ENCODE data around the gene TEKT3. TPM values are rescaled to one million over a fixed set of nuclear protein-coding genes. Genes with fewer than 3 reads are reported as not detected.

TEKT3 gene
- total RNA-seq, 2 experiments from 2014 or later: not detected

DNA sequence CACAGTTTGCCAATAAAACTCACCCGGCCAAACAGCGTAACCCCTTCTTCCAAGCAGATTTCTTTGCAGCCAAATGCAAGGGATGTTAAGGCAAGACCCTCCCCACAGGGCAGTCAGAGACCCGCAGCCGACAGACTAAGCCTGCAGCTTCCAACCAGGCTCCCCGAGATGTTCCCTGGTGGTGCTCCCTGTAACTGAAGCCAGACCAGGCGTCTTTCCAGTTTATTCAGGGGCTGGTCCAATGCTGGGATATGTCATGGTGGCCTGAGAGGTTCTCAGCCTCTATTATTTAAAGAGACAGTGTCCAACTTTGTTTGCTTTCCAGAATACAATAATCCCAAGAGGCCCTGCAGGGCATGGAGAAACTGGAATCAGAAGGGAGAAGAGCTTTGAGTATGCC, 76.3 kb downstream of the TEKT3 start, which contains the start of gene PMP22:
PMP22 (minus strand) TSS at position 196 of the 400 bp plus-strand sequence. CDS start 4,599 bp downstream, outside the sequence.
- Histone ChIP-seq H3K9me3 (ENCODE audit: low read length) (no peaks in the 10 kb centered on the region), H3K27ac (ENCODE audit: low read depth, low read length, poor library complexity, severe bottlenecking) (no peak within 1 kb of the TSS), H3K36me3 (ENCODE audit: insufficient read depth, low read length) (no peaks in the 10 kb centered on the region), H3K9me2 (ENCODE audit: insufficient read depth, low read length) (no peaks in the 10 kb centered on the region), H2AFZ (ENCODE audit: low read length) (no peak within 1 kb of the TSS), H3K79me2 (ENCODE audit: insufficient read depth, low read depth, low read length) (no peaks in the 10 kb centered on the region), H3K4me2 (ENCODE audit: low read length) (no peak within 1 kb of the TSS), H3K4me3 (ENCODE audit: low read depth, low read length, poor library complexity, severe bottlenecking) (no peak within 1 kb of the TSS), H4K20me1 (ENCODE audit: insufficient read depth, low read length) (no peaks in the 10 kb centered on the region), H3K4me1 (ENCODE audit: insufficient read depth, low read length, poor library complexity, severe bottlenecking) (no peaks in the 10 kb centered on the region)
- BruUV-seq (replicated peaks): no TSS peak
- TF ChIP-seq, protein P1, sequence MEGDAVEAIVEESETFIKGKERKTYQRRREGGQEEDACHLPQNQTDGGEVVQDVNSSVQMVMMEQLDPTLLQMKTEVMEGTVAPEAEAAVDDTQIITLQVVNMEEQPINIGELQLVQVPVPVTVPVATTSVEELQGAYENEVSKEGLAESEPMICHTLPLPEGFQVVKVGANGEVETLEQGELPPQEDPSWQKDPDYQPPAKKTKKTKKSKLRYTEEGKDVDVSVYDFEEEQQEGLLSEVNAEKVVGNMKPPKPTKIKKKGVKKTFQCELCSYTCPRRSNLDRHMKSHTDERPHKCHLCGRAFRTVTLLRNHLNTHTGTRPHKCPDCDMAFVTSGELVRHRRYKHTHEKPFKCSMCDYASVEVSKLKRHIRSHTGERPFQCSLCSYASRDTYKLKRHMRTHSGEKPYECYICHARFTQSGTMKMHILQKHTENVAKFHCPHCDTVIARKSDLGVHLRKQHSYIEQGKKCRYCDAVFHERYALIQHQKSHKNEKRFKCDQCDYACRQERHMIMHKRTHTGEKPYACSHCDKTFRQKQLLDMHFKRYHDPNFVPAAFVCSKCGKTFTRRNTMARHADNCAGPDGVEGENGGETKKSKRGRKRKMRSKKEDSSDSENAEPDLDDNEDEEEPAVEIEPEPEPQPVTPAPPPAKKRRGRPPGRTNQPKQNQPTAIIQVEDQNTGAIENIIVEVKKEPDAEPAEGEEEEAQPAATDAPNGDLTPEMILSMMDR (conservative IDR thresholded peaks at IDR 0.05; ENCODE audit: low read length): no peak
- TF ChIP-seq EZH2phosphoT487 (IDR thresholded peaks at IDR 0.05; ENCODE audit: borderline replicate concordance, low read depth, low read length): no peak
- no peak for DNase-seq (ENCODE audit: low spot score)
- intact Hi-C loops (cut with micrococcal nuclease; ENCODE audit: unreplicated experiment): no loop called here
- ChIA-PET POLR2A (no interaction called here), CTCF (ENCODE audit: unreplicated experiment) (no interaction called here)

DNA sequence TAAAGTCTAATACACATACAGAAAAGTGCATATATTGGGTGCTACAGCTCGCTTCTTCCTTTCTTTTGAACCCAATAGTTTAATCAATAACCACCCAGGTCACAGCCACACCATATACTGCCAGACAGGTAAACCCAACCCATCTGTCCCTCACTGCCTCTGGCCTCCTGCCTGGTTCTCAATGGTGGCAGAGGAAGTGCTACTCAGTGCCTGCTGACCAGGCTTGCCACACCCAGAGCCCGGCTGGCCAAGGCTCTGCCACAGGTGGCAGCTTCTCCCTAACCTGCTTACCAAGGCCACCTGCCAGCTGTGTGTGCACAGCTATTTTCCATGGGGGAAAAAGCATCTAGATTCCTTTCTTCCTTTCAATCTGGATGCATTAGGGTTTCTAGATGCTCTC, 76.9 kb downstream of the TEKT3 start:
- TF ChIP-seq, protein P1 (conservative IDR thresholded peaks at IDR 0.05; ENCODE audit: low read length): no peak
- Histone ChIP-seq H3K4me2 (ENCODE audit: low read length) (no peak overlapping the region), H3K4me3 (ENCODE audit: low read depth, low read length, poor library complexity, severe bottlenecking) (no peak overlapping the region), H3K79me2 (ENCODE audit: insufficient read depth, low read depth, low read length) (no peaks in the 10 kb centered on the region), H3K4me1 (ENCODE audit: insufficient read depth, low read length, poor library complexity, severe bottlenecking) (no peaks in the 10 kb centered on the region), H3K36me3 (ENCODE audit: insufficient read depth, low read length) (no peaks in the 10 kb centered on the region), H2AFZ (ENCODE audit: low read length) (no peak overlapping the region), H3K9me2 (ENCODE audit: insufficient read depth, low read length) (no peaks in the 10 kb centered on the region), H3K27ac (ENCODE audit: low read depth, low read length, poor library complexity, severe bottlenecking) (no peak overlapping the region), H4K20me1 (ENCODE audit: insufficient read depth, low read length) (no peaks in the 10 kb centered on the region), H3K9me3 (ENCODE audit: low read length) (no peaks in the 10 kb centered on the region)
- DNase-seq (ENCODE audit: low spot score): no peak
- ChIA-PET CTCF (ENCODE audit: unreplicated experiment) (no interaction called here), POLR2A (no interaction called here)
- intact Hi-C loops (cut with micrococcal nuclease; ENCODE audit: unreplicated experiment): no loop called here
- BruUV-seq (replicated peaks): no TSS peak

DNA sequence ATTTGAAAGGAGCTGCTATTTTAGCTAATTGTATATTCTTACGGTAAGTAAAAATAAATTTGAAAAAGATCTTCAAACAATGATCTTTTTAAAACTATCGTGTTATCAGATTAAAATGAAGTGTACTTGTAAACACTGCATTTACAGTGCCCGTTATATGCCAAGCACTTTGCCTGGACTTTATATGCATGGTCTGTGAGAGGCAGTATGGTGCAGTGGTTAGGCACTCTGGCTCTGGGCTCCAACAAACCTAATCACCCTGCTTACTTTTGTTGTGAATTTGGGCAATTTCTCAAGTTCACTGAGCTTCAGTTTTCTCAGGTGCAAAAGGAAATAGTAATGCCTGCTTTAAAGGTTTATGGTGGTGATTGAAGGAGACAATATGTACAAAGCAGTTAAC, 77.7 kb downstream of the TEKT3 start:
- H3K4me3 ChIP-seq (ENCODE audit: low read depth, low read length, poor library complexity, severe bottlenecking): no peak overlapping the region
- no peaks in the 10 kb centered on the region for H3K9me2 ChIP-seq (ENCODE audit: insufficient read depth, low read length)
- POLR2A ChIA-PET: interaction anchor here (0.6 kb wide), 2 partner anchors 196 to 442 kb away, joined by 3 to 4 read pairs; no protein-coding TSS in a partner anchor
- no peak overlapping the region for H3K4me2 ChIP-seq (ENCODE audit: low read length)
- no peaks in the 10 kb centered on the region for H4K20me1 ChIP-seq (ENCODE audit: insufficient read depth, low read length)
- H3K36me3 ChIP-seq (ENCODE audit: insufficient read depth, low read length): no peaks in the 10 kb centered on the region
- CTCF ChIA-PET (ENCODE audit: unreplicated experiment): no interaction called here
- no TSS peak for BruUV-seq (replicated peaks)
- TF ChIP-seq, protein P1 (conservative IDR thresholded peaks at IDR 0.05; ENCODE audit: low read length): no peak
- no peak for TF ChIP-seq EZH2phosphoT487 (IDR thresholded peaks at IDR 0.05; ENCODE audit: borderline replicate concordance, low read depth, low read length)
- intact Hi-C loops (cut with micrococcal nuclease; ENCODE audit: unreplicated experiment): no loop called here
- no peaks in the 10 kb centered on the region for H3K9me3 ChIP-seq (ENCODE audit: low read length)
- H2AFZ ChIP-seq (ENCODE audit: low read length): no peak overlapping the region
- H3K4me1 ChIP-seq (ENCODE audit: insufficient read depth, low read length, poor library complexity, severe bottlenecking): no peaks in the 10 kb centered on the region
- no peak for DNase-seq (ENCODE audit: low spot score)
- H3K27ac ChIP-seq (ENCODE audit: low read depth, low read length, poor library complexity, severe bottlenecking): no peak overlapping the region
- H3K79me2 ChIP-seq (ENCODE audit: insufficient read depth, low read depth, low read length): no peaks in the 10 kb centered on the region
